Eye (tissue), 1 donor: ENCODE results near the gene RUNX2.
A peak's percentile ranks its signal among the peaks of the same experiment; 100 is the strongest.

Experiments
- DNase-seq: peaks from one replicate; pipeline ENCODE4 v3.0.0-alpha.2; 2015

Gene RUNX2

GRCh38 chr6:45491048-45491735, 163.1 kb downstream of the RUNX2 start:
- no peak for DNase-seq

- DNase-seq: no peak
Measured at GRCh38 chr6:45491874-45492273, 163.7 kb downstream of the RUNX2 start.

GRCh38 chr6:45493761-45494160, 165.6 kb downstream of the RUNX2 start:
- no peak for DNase-seq

- DNase-seq: no peak
Measured at GRCh38 chr6:45494416-45495135, 166.4 kb downstream of the RUNX2 start.

- DNase-seq: no peak
Measured at GRCh38 chr6:45495429-45496084, 167.4 kb downstream of the RUNX2 start.

GRCh38 chr6:45496085-45496433, 167.9 kb downstream of the RUNX2 start:
- no peak for DNase-seq

GRCh38 chr6:45498591-45498990, 170.5 kb downstream of the RUNX2 start:
- DNase-seq: no peak

GRCh38 chr6:45500924-45501816, 173.0 kb downstream of the RUNX2 start:
- DNase-seq: no peak

- DNase-seq: no peak
Measured at GRCh38 chr6:45502456-45502855, 174.3 kb downstream of the RUNX2 start.

- DNase-seq: peak; percentile 30
Measured at GRCh38 chr6:45504947-45505346, 176.8 kb downstream of the RUNX2 start.

- DNase-seq: no peak
Measured at GRCh38 chr6:45505470-45505869, 177.3 kb downstream of the RUNX2 start.

- DNase-seq: no peak
Measured at GRCh38 chr6:45507186-45507585, 179.1 kb downstream of the RUNX2 start.

- no peak for DNase-seq
Measured at GRCh38 chr6:45509426-45509825, 181.3 kb downstream of the RUNX2 start.

- no peak for DNase-seq
Measured at GRCh38 chr6:45512717-45513116, 184.6 kb downstream of the RUNX2 start.

GRCh38 chr6:45513213-45513618, 185.1 kb downstream of the RUNX2 start:
- peak; percentile 52 for DNase-seq

GRCh38 chr6:45513843-45514242, 185.7 kb downstream of the RUNX2 start:
- DNase-seq: no peak

- no peak for DNase-seq
Measured at GRCh38 chr6:45514454-45515230, 186.5 kb downstream of the RUNX2 start.

GRCh38 chr6:45518013-45518720, 190.0 kb downstream of the RUNX2 start:
- DNase-seq: no peak

- no peak for DNase-seq
Measured at GRCh38 chr6:45521226-45521625, 193.1 kb downstream of the RUNX2 start.

- no peak for DNase-seq
Measured at GRCh38 chr6:45522486-45522885, 194.4 kb downstream of the RUNX2 start.

- DNase-seq: no peak
Measured at GRCh38 chr6:45527210-45527609, 199.1 kb downstream of the RUNX2 start.
